Thoracic aorta (tissue), 2 donors: Measurements from ENCODE around the gene TOMM20. TPM values are rescaled to one million over a fixed set of nuclear protein-coding genes. Genes with fewer than 3 reads are reported as not detected.

Experiments
- ATAC-seq: fragments of 150-250 bp; one replicate; pipeline ENCODE4 v1.8.0; 2017; ENCODE audit warnings: low read depth; ENCODE audit not compliant: insufficient number of reproducible peaks, low FRiP score
- DNase-seq: peaks from one replicate; pipeline ENCODE4 v3.0.0-alpha.2; 2020; ENCODE audit warnings: low spot score
- H3K27ac ChIP-seq, 2 donors: fragments of 200-600 bp; sonication (generic); 1 replicate in 1 of 2; 2 replicates in 1 of 2; pipeline ENCODE4 v1.5.1; 2016; ENCODE audit warnings: mild to moderate bottlenecking in 2 of 2, moderate library complexity in 2 of 2
- H3K27me3 ChIP-seq: fragments of 200-600 bp; sonication (generic); replicated peaks from 2 replicates; pipeline ENCODE4 v1.6.0; 2016; ENCODE audit warnings: mild to moderate bottlenecking; ENCODE audit not compliant: insufficient read depth
- H3K36me3 ChIP-seq: fragments of 200-600 bp; sonication (generic); one replicate; pipeline ENCODE4 v1.5.1; 2016
- H3K4me1 ChIP-seq, 2 donors: fragments of 200-600 bp; sonication (generic); 1 replicate in 1 of 2; 2 replicates in 1 of 2; pipeline versions ENCODE4 v1.5.1 to v1.6.0; 2016; ENCODE audit warnings: low read depth in 2 of 2, mild to moderate bottlenecking in 1 of 2; ENCODE audit not compliant: control insufficient read depth in 1 of 2
- H3K4me3 ChIP-seq: fragments of 200-600 bp; sonication (generic); 2 replicates; pipeline ENCODE4 v1.5.1; 2016; ENCODE audit warnings: mild to moderate bottlenecking
- H3K9me3 ChIP-seq: fragments of 200-600 bp; sonication (generic); 2 replicates; pipeline ENCODE4 v1.5.1; 2016
- total RNA-seq, 2 donors: library from RNA; depleted of rRNA; stranded (reverse); fragments of >200 nt; gene quantifications; one replicate each; pipeline versions ENCODE4 v1.1.0 to v1.2.3, GENCODE V29; 2016
- TF ChIP-seq, protein P1 (sequence below): fragments of 200-600 bp; sonication (generic); IDR thresholded peaks from one replicate; pipeline ENCODE4 v1.5.1; 2019; ENCODE audit warnings: antibody characterized with exemption

TOMM20 gene
- total RNA-seq, 2 donors from 2014 or later = 59.0 to 101 TPM

DNA sequence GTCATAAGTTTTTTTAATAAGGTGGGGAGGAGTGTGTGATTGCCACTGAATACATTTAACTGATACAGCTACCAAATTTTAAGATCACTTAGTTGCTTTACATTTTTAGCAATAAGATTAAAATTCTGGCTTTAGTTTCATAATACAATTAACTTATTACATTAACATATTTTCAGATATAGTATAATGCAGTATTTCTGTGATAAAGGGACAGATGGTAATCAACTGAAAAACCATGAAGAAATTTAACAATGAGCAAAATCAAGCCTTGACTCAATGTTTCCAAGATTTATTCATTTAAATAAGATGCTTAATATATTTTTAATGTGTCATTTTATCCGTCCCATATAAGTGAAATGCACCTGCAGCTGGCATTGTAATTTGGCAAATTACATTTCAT, 4.0 kb downstream of the TOMM20 start:
- DNase-seq (no peak), ATAC-seq (no peak)
- Histone ChIP-seq H3K36me3 (peaks cover under 1% of the 10 kb centered on the region), H3K4me3 (no peak overlapping the region), H3K27me3 (no peaks in the 10 kb centered on the region), H3K9me3 (no peaks in the 10 kb centered on the region), H3K27ac (no peak overlapping the region), H3K4me1 (peaks cover 9 to 30% of the 10 kb centered on the region in 2 donors)
- TF ChIP-seq, protein P1, sequence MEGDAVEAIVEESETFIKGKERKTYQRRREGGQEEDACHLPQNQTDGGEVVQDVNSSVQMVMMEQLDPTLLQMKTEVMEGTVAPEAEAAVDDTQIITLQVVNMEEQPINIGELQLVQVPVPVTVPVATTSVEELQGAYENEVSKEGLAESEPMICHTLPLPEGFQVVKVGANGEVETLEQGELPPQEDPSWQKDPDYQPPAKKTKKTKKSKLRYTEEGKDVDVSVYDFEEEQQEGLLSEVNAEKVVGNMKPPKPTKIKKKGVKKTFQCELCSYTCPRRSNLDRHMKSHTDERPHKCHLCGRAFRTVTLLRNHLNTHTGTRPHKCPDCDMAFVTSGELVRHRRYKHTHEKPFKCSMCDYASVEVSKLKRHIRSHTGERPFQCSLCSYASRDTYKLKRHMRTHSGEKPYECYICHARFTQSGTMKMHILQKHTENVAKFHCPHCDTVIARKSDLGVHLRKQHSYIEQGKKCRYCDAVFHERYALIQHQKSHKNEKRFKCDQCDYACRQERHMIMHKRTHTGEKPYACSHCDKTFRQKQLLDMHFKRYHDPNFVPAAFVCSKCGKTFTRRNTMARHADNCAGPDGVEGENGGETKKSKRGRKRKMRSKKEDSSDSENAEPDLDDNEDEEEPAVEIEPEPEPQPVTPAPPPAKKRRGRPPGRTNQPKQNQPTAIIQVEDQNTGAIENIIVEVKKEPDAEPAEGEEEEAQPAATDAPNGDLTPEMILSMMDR = no peak

DNA sequence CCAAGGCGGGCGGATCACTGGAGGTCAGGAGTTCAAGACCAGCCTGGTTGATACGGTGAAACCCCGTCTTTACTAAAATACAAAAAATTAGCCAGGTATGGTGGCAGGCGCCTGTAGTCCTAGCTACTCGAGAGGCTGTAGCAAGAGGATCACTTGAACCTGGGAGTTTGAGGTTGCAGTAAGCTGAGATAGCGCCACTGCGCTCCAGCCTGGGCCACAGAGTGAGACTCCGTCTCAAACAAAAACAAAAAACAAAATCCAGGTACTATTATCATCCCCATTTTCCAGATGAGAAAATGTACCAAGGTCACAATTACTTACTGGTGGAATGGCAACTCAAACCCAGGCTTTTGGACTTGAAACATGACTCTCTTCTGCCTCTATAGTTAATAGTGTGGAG, 4.5 kb downstream of the TOMM20 start:
- no peak for ATAC-seq
- H3K9me3 ChIP-seq = no peaks in the 10 kb centered on the region
- H3K27ac ChIP-seq = no peak overlapping the region
- peaks cover 9 to 30% of the 10 kb centered on the region in 2 donors for H3K4me1 ChIP-seq
- DNase-seq = no peak
- no peak overlapping the region for H3K4me3 ChIP-seq
- TF ChIP-seq, protein P1 = no peak
- peaks cover 6% of the 10 kb centered on the region for H3K36me3 ChIP-seq
- H3K27me3 ChIP-seq = no peaks in the 10 kb centered on the region

DNA sequence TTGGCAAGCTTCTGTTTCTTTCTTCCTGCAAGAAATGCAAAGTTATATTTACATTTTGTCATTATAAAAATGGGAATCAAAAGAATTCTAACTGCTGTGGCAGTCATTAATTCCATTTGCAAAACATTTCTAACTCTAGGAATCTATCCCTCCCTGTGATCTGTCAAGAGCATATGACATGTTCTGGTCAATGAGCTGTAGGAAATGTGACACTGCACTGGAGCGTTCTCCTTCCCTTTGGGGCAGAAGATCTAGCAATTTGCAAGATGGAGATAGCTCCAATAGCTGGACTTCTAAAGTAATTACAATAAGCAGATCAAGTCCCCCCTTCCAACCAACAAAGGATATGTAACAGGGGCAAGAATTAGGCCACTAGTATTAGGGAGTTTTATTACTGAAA, 6.3 kb downstream of the TOMM20 start:
- H3K4me1 ChIP-seq = peaks cover 8 to 25% of the 10 kb centered on the region in 2 donors
- DNase-seq (no peak), ATAC-seq (no peak)
- H3K27me3 ChIP-seq = no peaks in the 10 kb centered on the region
- H3K36me3 ChIP-seq = peaks cover 18% of the 10 kb centered on the region
- H3K4me3 ChIP-seq = no peak overlapping the region
- no peaks in the 10 kb centered on the region for H3K9me3 ChIP-seq
- TF ChIP-seq, protein P1 = no peak
- no peak overlapping the region for H3K27ac ChIP-seq

DNA sequence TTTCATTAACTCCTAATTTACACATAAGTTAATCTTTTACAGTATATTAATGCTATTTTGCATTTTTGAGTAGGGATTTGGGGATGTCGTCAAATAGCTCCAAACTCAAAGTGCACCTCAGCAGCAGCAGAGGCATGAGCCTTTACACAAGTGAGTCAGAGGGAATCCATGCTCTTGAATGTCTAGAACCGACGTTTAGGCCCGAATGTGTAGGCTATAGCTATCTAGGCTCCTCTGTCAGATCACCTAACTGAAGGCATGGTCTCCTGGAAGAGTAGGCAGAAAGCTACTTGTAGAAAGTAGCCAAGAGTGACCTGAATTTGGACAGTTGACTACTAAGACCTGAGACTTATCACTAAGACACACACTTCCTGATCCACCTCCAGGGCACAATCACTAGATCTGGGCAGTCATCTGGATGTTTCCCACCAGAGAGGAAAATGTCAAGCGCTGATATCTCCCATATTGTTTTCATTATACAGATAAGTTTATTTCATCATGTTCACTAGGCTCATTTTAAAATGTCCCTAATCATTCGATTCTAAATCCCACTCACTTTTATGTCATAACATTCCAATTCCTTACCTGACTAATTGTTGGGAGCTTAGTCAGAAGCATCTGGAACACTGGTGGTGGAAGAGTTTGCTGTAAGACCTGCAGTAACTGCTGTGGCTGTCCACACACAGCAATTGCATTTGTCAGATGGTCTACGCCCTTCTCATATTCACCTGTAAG, 15.3 kb downstream of the TOMM20 start:
- TF ChIP-seq, protein P1 = no peak
- no peaks in the 10 kb centered on the region for H3K9me3 ChIP-seq
- H3K27me3 ChIP-seq = no peaks in the 10 kb centered on the region
- DNase-seq = no peak
- H3K4me3 ChIP-seq = no peak overlapping the region
- no peak for ATAC-seq
- H3K36me3 ChIP-seq = peaks cover 50% of the 10 kb centered on the region
- H3K27ac ChIP-seq = no peak overlapping the region
- H3K4me1 ChIP-seq = no peaks in the 10 kb centered on the region

DNA sequence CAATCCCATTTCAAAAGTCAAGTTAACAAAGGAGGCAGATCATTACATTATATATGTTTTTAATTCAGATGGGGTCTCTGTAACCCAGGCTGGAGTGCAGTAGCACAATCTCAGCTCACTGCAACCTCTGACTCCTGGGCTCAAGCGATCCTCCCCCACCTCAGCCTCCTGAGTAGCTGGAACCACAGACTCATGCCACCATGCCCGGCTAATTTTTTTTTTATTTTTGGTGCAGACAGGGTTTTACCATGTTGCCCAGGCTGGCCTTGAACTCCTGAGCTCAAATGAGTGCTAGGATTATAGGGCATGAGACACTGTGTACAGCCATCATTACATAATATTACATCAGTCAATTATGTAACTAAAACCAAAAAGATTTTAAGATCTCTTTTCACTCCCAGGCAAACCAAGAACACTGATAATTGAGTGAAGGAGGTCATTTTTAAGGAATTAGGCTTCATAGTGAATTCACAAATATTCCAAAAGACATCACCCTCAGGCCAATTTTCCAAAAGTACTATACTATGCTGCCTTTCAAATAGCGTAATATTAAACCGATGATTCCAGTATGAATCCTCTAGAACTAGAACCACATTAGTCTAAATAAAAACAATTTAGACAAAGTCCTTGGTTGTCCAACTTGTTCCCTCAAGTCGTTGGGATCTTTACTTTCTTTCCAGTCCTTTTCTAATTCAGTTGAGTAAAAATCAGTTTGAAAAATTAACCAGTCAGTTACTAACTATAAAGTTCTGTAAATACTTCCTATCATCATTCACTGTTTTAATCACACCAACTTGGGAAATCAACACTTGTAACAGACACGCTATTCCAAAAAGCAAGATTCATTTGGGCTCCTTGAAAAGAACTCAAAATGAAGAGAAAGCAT, 16.1 kb downstream of the TOMM20 start:
- TF ChIP-seq, protein P1 = no peak
- Histone ChIP-seq H3K27ac (no peak overlapping the region), H3K4me3 (no peak overlapping the region), H3K27me3 (no peaks in the 10 kb centered on the region), H3K4me1 (no peaks in the 10 kb centered on the region), H3K36me3 (peaks cover 45% of the 10 kb centered on the region), H3K9me3 (no peaks in the 10 kb centered on the region)
- DNase-seq (no peak), ATAC-seq (no peak)
